Caco-2 (cell line): ENCODE results near the gene FAIM. TPM values are rescaled to one million over a fixed set of nuclear protein-coding genes. Genes with fewer than 3 reads are reported as not detected.

Source experiments
- BruUV-seq: library from RNA; stranded (reverse); fragments of 400-500 nt; replicated peaks from 2 replicates; lab custom pipeline; 2021; lab: Mats Ljungman, UMichigan
- CTCF ChIA-PET: fragments of 300-600 bp; sonication (Branson Sonifier 250); formaldehyde crosslinking; loops from one replicate; lab custom pipeline; 2022; ENCODE audit warnings: antibody characterized with exemption; lab: Charles Lee
- POLR2A ChIA-PET: fragments of 300-600 bp; sonication (Branson Sonifier 250); formaldehyde crosslinking; loops from one replicate; lab custom pipeline; 2022; ENCODE audit warnings: antibody characterized with exemption; lab: Charles Lee
- DNase-seq, 2 experiments: peaks; one replicate each; pipeline versions ENCODE4 v3.0.0 to v3.0.0-alpha.2; 2020 to 2022
- H3K27me3 ChIP-seq: replicated peaks from 2 replicates; pipeline ENCODE4 v1.6.0; 2011; ENCODE audit warnings: low read length; ENCODE audit not compliant: control insufficient read depth, insufficient read depth
- H3K36me3 ChIP-seq: 2 replicates; pipeline ENCODE4 v1.5.1; 2011; ENCODE audit warnings: low read length; ENCODE audit not compliant: control insufficient read depth, insufficient read depth
- H3K4me1 ChIP-seq: fragments of 250-450 bp; sonication (Bioruptor Pico); 2 replicates; pipeline ENCODE4 v1.5.1; 2020; ENCODE audit warnings: mild to moderate bottlenecking
- H3K4me3 ChIP-seq: 2 replicates; pipeline ENCODE4 v1.5.1; 2011; ENCODE audit warnings: low read depth, mild to moderate bottlenecking, control low read depth, low read length
- H3K9me3 ChIP-seq: fragments of 250-450 bp; sonication (Bioruptor Pico); 2 replicates; pipeline ENCODE4 v1.5.1; 2020; ENCODE audit warnings: mild to moderate bottlenecking, moderate library complexity
- H3K27ac Mint-ChIP-seq: one replicate; pipeline ENCODE4 v1.8.0; 2022; ENCODE audit warnings: mixed read lengths; ENCODE audit not compliant: unreplicated experiment
- H3K27me3 Mint-ChIP-seq: one replicate; pipeline ENCODE4 v1.8.0; 2022; ENCODE audit warnings: mixed read lengths; ENCODE audit not compliant: insufficient read depth, unreplicated experiment
- H3K36me3 Mint-ChIP-seq: one replicate; pipeline ENCODE4 v1.8.0; 2022; ENCODE audit warnings: mild to moderate bottlenecking, mixed read lengths; ENCODE audit not compliant: insufficient read depth, unreplicated experiment
- H3K4me1 Mint-ChIP-seq: one replicate; pipeline ENCODE4 v1.8.0; 2022; ENCODE audit warnings: low read depth, mixed read lengths; ENCODE audit not compliant: unreplicated experiment
- H3K4me3 Mint-ChIP-seq: one replicate; pipeline ENCODE4 v1.8.0; 2022; ENCODE audit warnings: mild to moderate bottlenecking, moderate library complexity, mixed read lengths; ENCODE audit not compliant: unreplicated experiment
- H3K9me3 Mint-ChIP-seq: one replicate; pipeline ENCODE4 v1.8.0; 2022; ENCODE audit warnings: mixed read lengths; ENCODE audit not compliant: unreplicated experiment
- intact Hi-C: fragments of 100-400 bp; cut with micrococcal nuclease; formaldehyde crosslinking; loops from one replicate; pipeline ENCODE4 v1.10.0; 2022; ENCODE audit not compliant: unreplicated experiment
- total RNA-seq: library from RNA; stranded (reverse); gene quantifications from 2 replicates; pipeline ENCODE4 v1.2.3, GENCODE V29; 2022
- TF ChIP-seq, protein P1 (sequence below), 2 experiments: fragments of 200-600 bp in 1 of 2; IDR thresholded peaks; 1 replicate in 1 of 2; 2 replicates in 1 of 2; pipeline versions ENCODE4 v1.5.1 to v1.8.0; 2011 to 2022; ENCODE audit warnings: antibody characterized with exemption in 1 of 2, control low read depth in 1 of 2, inconsistent platforms in 1 of 2, low read depth in 1 of 2, low read length in 1 of 2, mild to moderate bottlenecking in 1 of 2, moderate library complexity in 1 of 2; ENCODE audit not compliant: insufficient read depth in 1 of 2, severe bottlenecking in 1 of 2, unreplicated experiment in 1 of 2

FAIM gene
- total RNA-seq, 1 experiment from 2014 or later: 22.5 TPM

DNA sequence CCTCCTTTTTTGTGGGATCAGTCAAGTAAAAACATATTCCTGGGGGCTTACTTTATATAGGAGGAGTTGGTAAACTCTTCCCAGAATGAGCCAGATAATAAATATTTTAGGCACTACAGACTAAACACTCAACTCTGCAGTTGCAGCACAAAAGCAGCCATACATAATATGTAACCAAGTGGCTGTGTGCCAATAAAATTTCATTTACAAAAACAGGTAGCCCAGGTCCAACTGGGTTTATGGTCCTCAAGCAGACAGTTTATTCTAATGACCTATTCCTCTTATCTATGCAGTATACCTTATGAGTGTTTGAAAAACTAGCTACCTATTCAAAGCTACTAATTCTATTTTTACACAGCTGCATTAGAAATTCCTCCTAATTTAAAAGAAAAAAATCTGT is 61.8 kb downstream of the FAIM start:
- Histone ChIP-seq H3K4me1 (peaks cover 38% of the 10 kb centered on the region), H3K9me3 (no peaks in the 10 kb centered on the region; the same call in 1 of the 2 replicates), H3K4me3 (no peak overlapping the region), H3K27me3 (no peaks in the 10 kb centered on the region), H3K36me3 (no peaks in the 10 kb centered on the region; the same call in 1 of the 2 replicates)
- no peak overlapping the region for H3K4me3 Mint-ChIP-seq
- peaks cover 39% of the 10 kb centered on the region for H3K4me1 Mint-ChIP-seq
- no peaks in the 10 kb centered on the region for H3K27me3 Mint-ChIP-seq
- no peak for DNase-seq
- POLR2A ChIA-PET: no interaction called here
- CTCF ChIA-PET: interaction anchor here (0.5 to 1.0 kb wide), 2 partner anchors 245 to 249 kb away, joined by 3 read pairs; no protein-coding TSS in a partner anchor
- H3K9me3 Mint-ChIP-seq: peaks cover 8% of the 10 kb centered on the region
- TF ChIP-seq, protein P1, sequence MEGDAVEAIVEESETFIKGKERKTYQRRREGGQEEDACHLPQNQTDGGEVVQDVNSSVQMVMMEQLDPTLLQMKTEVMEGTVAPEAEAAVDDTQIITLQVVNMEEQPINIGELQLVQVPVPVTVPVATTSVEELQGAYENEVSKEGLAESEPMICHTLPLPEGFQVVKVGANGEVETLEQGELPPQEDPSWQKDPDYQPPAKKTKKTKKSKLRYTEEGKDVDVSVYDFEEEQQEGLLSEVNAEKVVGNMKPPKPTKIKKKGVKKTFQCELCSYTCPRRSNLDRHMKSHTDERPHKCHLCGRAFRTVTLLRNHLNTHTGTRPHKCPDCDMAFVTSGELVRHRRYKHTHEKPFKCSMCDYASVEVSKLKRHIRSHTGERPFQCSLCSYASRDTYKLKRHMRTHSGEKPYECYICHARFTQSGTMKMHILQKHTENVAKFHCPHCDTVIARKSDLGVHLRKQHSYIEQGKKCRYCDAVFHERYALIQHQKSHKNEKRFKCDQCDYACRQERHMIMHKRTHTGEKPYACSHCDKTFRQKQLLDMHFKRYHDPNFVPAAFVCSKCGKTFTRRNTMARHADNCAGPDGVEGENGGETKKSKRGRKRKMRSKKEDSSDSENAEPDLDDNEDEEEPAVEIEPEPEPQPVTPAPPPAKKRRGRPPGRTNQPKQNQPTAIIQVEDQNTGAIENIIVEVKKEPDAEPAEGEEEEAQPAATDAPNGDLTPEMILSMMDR (IDR thresholded peaks at IDR 0.05; ENCODE audit: insufficient read depth in 1 of 2, low read depth in 1 of 2, low read length in 1 of 2, severe bottlenecking in 1 of 2, unreplicated experiment in 1 of 2): no peak
- H3K36me3 Mint-ChIP-seq: peaks cover 51% of the 10 kb centered on the region
- no peak overlapping the region for H3K27ac Mint-ChIP-seq
- intact Hi-C loops: no loop called here
- BruUV-seq: no TSS peak

DNA sequence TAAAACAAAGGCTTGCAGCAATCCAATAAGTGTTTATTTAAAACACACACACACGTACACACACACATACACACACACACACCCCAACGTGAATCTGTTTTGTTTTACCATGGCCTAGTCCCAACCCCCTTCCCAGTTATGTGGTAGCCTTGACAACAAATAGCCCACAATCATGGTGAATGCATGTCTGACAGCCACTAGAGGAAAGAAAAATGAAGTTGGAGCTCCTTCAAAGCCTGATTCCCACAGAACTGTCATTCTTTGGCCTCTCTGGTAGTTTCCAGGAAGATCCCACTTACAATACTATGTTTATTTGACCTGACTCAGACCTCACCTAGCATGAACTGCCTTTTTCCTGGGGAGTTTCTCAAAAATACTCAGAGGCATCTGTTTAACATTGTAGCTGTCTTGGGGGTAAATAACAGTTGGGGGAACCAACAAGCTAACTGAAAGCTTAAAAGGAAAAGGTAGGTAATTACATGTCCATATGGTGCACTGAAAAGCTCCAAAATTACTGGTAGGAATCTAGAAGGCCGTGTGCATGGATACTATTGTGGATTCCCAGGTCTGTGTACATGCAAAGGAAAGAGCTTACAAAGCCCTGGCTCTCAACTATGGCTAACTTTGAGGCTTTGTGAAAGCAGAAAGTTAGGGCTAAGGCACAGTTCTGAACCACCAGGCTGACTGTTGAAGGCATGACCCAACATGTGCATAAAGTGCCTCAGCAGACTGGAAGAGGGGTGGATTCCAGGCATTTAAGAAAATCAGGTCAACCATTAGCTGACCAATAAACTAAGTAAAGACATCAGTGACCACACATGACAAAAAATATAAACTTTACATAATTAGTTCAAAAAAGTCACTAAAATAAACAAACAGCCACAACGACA is 65.3 kb downstream of the FAIM start:
- TF ChIP-seq, protein P1 (IDR thresholded peaks at IDR 0.05; ENCODE audit: insufficient read depth in 1 of 2, low read depth in 1 of 2, low read length in 1 of 2, severe bottlenecking in 1 of 2, unreplicated experiment in 1 of 2): no peak
- H3K4me3 ChIP-seq: no peak overlapping the region
- peaks cover 16% of the 10 kb centered on the region for H3K9me3 Mint-ChIP-seq
- peaks cover 30% of the 10 kb centered on the region for H3K4me1 Mint-ChIP-seq
- no peaks in the 10 kb centered on the region for H3K27me3 ChIP-seq
- H3K4me3 Mint-ChIP-seq: no peak overlapping the region
- no peak for DNase-seq
- H3K36me3 ChIP-seq: peaks cover 1% of the 10 kb centered on the region; the same call in 1 of the 2 replicates
- H3K9me3 ChIP-seq: peaks cover 14% of the 10 kb centered on the region
- H3K4me1 ChIP-seq: peaks cover 30% of the 10 kb centered on the region
- CTCF ChIA-PET: interaction anchor here (0.5 kb wide), 1 partner anchor 43 kb away, joined by 3 read pairs; no protein-coding TSS in a partner anchor
- intact Hi-C loops: no loop called here
- no peak overlapping the region for H3K27ac Mint-ChIP-seq
- H3K27me3 Mint-ChIP-seq: no peaks in the 10 kb centered on the region
- H3K36me3 Mint-ChIP-seq: peaks cover 64% of the 10 kb centered on the region
- BruUV-seq: no TSS peak
- POLR2A ChIA-PET: no interaction called here

DNA sequence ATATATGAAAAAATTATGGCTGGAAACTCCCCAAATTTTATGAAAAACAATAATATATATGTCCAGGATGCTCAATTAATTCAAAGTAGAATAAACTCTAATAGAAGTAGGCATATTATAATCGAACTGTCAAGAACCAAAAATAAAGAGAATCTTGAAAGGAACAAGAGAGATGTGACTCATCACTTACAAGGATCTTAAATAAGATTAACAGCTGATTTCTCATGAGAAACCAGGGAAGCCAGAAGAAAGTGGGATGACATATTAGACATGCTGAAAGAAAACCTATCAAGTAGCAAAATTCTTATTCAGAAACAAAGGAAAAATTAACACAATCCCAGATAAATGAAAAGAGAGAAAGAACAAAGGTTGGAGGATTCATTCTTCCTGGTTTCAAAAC is 66.8 kb downstream of the FAIM start:
- intact Hi-C loops: no loop called here
- POLR2A ChIA-PET: no interaction called here
- DNase-seq: no peak
- H3K27me3 ChIP-seq: no peaks in the 10 kb centered on the region
- no peak overlapping the region for H3K27ac Mint-ChIP-seq
- peaks cover 1% of the 10 kb centered on the region; the same call in 1 of the 2 replicates for H3K36me3 ChIP-seq
- no peak overlapping the region for H3K4me3 Mint-ChIP-seq
- H3K4me3 ChIP-seq: no peak overlapping the region
- TF ChIP-seq, protein P1 (IDR thresholded peaks at IDR 0.05; ENCODE audit: insufficient read depth in 1 of 2, low read depth in 1 of 2, low read length in 1 of 2, severe bottlenecking in 1 of 2, unreplicated experiment in 1 of 2): no peak
- CTCF ChIA-PET: no interaction called here
- peaks cover 16% of the 10 kb centered on the region for H3K9me3 Mint-ChIP-seq
- H3K27me3 Mint-ChIP-seq: no peaks in the 10 kb centered on the region
- H3K4me1 Mint-ChIP-seq: peaks cover 17% of the 10 kb centered on the region
- peaks cover 62% of the 10 kb centered on the region for H3K36me3 Mint-ChIP-seq
- peaks cover 18% of the 10 kb centered on the region for H3K4me1 ChIP-seq
- peaks cover 14% of the 10 kb centered on the region for H3K9me3 ChIP-seq
- no TSS peak for BruUV-seq
